Gastroesophageal sphincter (tissue), 4 donors: ENCODE data around the gene STIM2. TPM values are rescaled to one million over a fixed set of nuclear protein-coding genes. Genes with fewer than 3 reads are reported as not detected.

Experiments
- ATAC-seq: fragments of 150-250 bp; one replicate; pipeline ENCODE4 v1.9.1; 2016; ENCODE audit warnings: mild to moderate bottlenecking, moderate library complexity
- H3K27ac ChIP-seq, 4 donors: fragments of 200-600 bp; sonication (generic) in 3 of 4; 1 replicate in 3 of 4; 2 replicates in 1 of 4; pipeline ENCODE4 v1.5.1; 2016 to 2019
- H3K27me3 ChIP-seq: fragments of 200-600 bp; sonication (generic); one replicate; pipeline ENCODE4 v1.5.1; 2019
- H3K36me3 ChIP-seq, 2 donors: fragments of 200-600 bp; sonication (generic); one replicate each; pipeline ENCODE4 v1.5.1; 2019; ENCODE audit warnings: control low read depth in 1 of 2
- H3K4me1 ChIP-seq, 3 donors: fragments of 200-600 bp; sonication (generic); 1 replicate in 2 of 3; 2 replicates in 1 of 3; pipeline ENCODE4 v1.5.1; 2016 to 2019; ENCODE audit warnings: control low read depth in 2 of 3
- H3K4me3 ChIP-seq, 2 donors: fragments of 200-600 bp; sonication (generic); one replicate each; pipeline ENCODE4 v1.5.1; 2019; ENCODE audit warnings: mild to moderate bottlenecking in 1 of 2, moderate library complexity in 1 of 2
- H3K9me3 ChIP-seq, 3 donors: fragments of 200-600 bp; sonication (generic); one replicate each; pipeline ENCODE4 v1.5.1; 2017 to 2019; ENCODE audit warnings: control low read depth in 2 of 3
- CTCF ChIP-seq, 4 experiments: fragments of 200-600 bp in 2 of 4; fragments of 450-650 bp in 2 of 4; sonication (generic) in 1 of 4; IDR thresholded peaks; one replicate each; pipeline ENCODE4 v1.5.1; 2017 to 2019; ENCODE audit warnings: antibody characterized with exemption in 4 of 4, mild to moderate bottlenecking in 2 of 4, moderate library complexity in 2 of 4
- EP300 ChIP-seq: sonication (generic); formaldehyde crosslinking; IDR thresholded peaks from one replicate; pipeline ENCODE4 v1.6.1; 2017; ENCODE audit warnings: antibody characterized with exemption, mild to moderate bottlenecking
- POLR2A ChIP-seq, 2 donors: fragments of 450-650 bp; IDR thresholded peaks; one replicate each; pipeline ENCODE4 v1.6.1; 2017; ENCODE audit warnings: antibody characterized with exemption in 2 of 2, mild to moderate bottlenecking in 2 of 2, moderate library complexity in 1 of 2
- POLR2AphosphoS5 ChIP-seq: sonication (generic); formaldehyde crosslinking; IDR thresholded peaks from one replicate; pipeline ENCODE4 v1.6.1; 2017; ENCODE audit warnings: antibody characterized with exemption
- WGBS, 2 donors: methylation state at CpG; one replicate each; pipeline ENCODE4 v1.1.5; 2018; ENCODE audit warnings: low coverage in 1 of 2; 5-methylcytosine and 5-hydroxymethylcytosine counted together
- total RNA-seq, 4 donors: library from RNA; depleted of rRNA; stranded (reverse); fragments of >200 nt; gene quantifications; one replicate each; pipeline ENCODE4 v1.1.0, GENCODE V29; 2016

Gene STIM2
- total RNA-seq, 4 donors from 2014 or later: 8.4 to 11.6 (median 10.5) TPM

GRCh38 chr4:27059446-27059845 lies 198.8 kb downstream of the STIM2 start:
- no peaks in the 10 kb centered on the region for H3K9me3 ChIP-seq
- no peak overlapping the region for H3K4me3 ChIP-seq
- no peak overlapping the region for H3K27ac ChIP-seq
- no peaks in the 10 kb centered on the region for H3K4me1 ChIP-seq
- H3K36me3 ChIP-seq: no peaks in the 10 kb centered on the region
- ATAC-seq: no peak
- TF ChIP-seq EP300: no peak
- TF ChIP-seq CTCF (IDR thresholded peaks at IDR 0.05): no peak
- TF ChIP-seq POLR2AphosphoS5: no peak
- TF ChIP-seq POLR2A (IDR thresholded peaks at IDR 0.05): no peak
- H3K27me3 ChIP-seq: peaks cover 13% of the 10 kb centered on the region
- WGBS, 2 donors: 67 to 85% methylated on average over 5 of the region's 5 CpGs

- Histone ChIP-seq H3K27me3 (no peaks in the 10 kb centered on the region), H3K9me3 (no peaks in the 10 kb centered on the region), H3K36me3 (no peaks in the 10 kb centered on the region), H3K27ac (no peak overlapping the region), H3K4me3 (no peak overlapping the region), H3K4me1 (no peaks in the 10 kb centered on the region)
- TF ChIP-seq POLR2A (IDR thresholded peaks at IDR 0.05) (no peak), EP300 (no peak), CTCF (IDR thresholded peaks at IDR 0.05) (no peak), POLR2AphosphoS5 (no peak)
- 85 to 96% methylated on average over 6 of the region's 7 CpGs for WGBS, 2 donors
- ATAC-seq: no peak
Measured at GRCh38 chr4:27062256-27062655, 201.6 kb downstream of the STIM2 start.

GRCh38 chr4:27066591-27066990 lies 205.9 kb downstream of the STIM2 start:
- no peak overlapping the region for H3K27ac ChIP-seq
- H3K4me3 ChIP-seq: no peak overlapping the region
- no peak for TF ChIP-seq POLR2AphosphoS5
- TF ChIP-seq EP300: no peak
- TF ChIP-seq POLR2A (IDR thresholded peaks at IDR 0.05): no peak
- TF ChIP-seq CTCF (IDR thresholded peaks at IDR 0.05): no peak
- peaks cover 9% of the 10 kb centered on the region for H3K27me3 ChIP-seq
- peak; percentile 58 for ATAC-seq
- no peaks in the 10 kb centered on the region for H3K9me3 ChIP-seq
- H3K4me1 ChIP-seq: no peaks in the 10 kb centered on the region
- 90% methylated on average over 2 of the region's 3 CpGs; no CpG with 5 or more reads in 1 of the 2 donors for WGBS, 2 donors
- no peaks in the 10 kb centered on the region for H3K36me3 ChIP-seq

GRCh38 chr4:27068151-27068867 lies 207.7 kb downstream of the STIM2 start:
- Histone ChIP-seq H3K36me3 (no peaks in the 10 kb centered on the region), H3K27me3 (peaks cover 9% of the 10 kb centered on the region), H3K4me1 (no peaks in the 10 kb centered on the region), H3K4me3 (no peak overlapping the region), H3K9me3 (no peaks in the 10 kb centered on the region), H3K27ac (no peak overlapping the region)
- TF ChIP-seq POLR2A (IDR thresholded peaks at IDR 0.05): no peak
- ATAC-seq: no peak
- 70 to 86% methylated on average over 2 to 5 of the region's 14 CpGs for WGBS, 2 donors
